HG02798 (cell line): ENCODE results near the gene KIDINS220.

Experiments used
- ATAC-seq: cut with Tn5 transposase; IDR thresholded peaks from one replicate; pipeline ENCODE4 v1.9.1; 2021; ENCODE audit warnings: mild to moderate bottlenecking; ENCODE audit not compliant: unreplicated experiment, poor library complexity

Gene KIDINS220

GRCh38 chr2:8710951-8711350 is 126.5 kb downstream of the KIDINS220 start:
- no peak for ATAC-seq

- ATAC-seq, result no peak
These were observed 127.8 kb downstream of the KIDINS220 start for GRCh38 chr2:8709611-8710010.

DNA sequence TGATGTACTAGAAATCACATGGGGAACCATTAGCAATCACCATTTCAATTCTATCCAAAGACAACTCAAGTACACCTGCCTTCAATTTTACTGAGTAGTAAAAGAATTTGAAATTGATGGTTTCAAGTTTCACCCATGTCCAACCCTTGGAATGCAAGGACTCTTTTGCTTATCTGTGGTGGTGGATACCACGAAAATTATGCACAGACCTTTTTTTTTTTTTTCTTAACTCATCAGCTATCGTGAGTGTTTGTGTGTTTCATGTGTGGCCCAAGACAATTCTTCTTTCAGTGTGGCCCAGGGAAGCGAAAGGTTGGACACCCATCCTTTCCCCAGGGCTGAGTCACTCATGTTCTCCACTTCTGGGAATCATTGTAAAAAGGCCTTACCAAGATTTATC is 132.5 kb downstream of the KIDINS220 start:
- ATAC-seq, result no peak

DNA sequence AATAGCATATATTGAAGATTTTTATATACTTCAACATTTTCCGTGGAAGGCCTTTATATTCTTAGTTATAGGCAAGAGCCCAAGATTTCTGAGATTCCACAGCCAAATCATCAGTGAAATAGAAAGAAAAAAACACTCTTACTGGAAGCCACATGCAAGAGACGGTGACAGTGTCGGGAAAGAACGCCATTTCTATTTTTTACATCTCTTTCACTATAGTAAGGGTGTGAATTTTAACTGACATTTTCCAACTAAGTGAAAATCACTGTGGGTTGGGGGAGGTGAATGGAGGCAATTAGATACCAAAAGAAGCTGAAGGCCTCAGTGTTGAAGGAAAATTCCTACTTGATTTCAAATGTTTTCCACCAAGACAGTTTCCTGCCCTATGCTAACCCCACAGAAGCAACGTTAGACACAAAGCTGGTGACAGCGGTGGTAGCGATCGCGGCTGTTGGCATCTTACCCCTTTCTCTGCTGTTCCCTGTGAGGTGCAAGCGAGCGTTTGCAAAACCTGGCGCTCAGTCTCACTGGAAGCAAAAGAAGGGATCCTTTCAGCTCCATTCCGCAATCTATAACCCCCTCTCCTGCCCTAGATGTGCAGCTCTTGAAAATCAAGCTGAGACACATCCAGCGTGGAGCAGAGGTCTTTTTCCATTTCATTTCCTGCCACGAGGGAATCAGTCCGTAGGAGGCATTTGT is 135.6 kb downstream of the KIDINS220 start:
- ATAC-seq, result no peak

GRCh38 chr2:8699839-8700238 is 137.6 kb downstream of the KIDINS220 start:
- ATAC-seq, result no peak

GRCh38 chr2:8697190-8697589 is 140.2 kb downstream of the KIDINS220 start:
- ATAC-seq, result no peak

DNA sequence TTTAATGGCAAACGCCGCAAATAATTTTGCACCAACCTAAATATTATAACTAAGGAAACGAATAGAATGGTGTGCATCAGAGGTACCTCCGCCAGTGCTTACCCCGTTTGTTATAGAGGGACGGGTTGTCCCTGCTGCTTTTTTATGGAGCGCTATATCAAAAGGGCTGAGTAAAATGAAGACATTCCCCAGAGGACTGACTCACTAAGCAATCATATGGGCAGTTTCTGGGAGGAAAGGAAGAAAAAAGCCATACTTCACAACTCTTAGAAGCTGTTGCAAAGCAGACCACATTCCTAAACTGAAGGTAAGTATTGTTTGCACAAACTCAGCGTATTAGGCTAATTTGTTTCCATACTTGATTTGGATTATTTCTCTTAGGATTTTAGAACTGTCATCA is 142.7 kb downstream of the KIDINS220 start:
- ATAC-seq, result no peak

DNA sequence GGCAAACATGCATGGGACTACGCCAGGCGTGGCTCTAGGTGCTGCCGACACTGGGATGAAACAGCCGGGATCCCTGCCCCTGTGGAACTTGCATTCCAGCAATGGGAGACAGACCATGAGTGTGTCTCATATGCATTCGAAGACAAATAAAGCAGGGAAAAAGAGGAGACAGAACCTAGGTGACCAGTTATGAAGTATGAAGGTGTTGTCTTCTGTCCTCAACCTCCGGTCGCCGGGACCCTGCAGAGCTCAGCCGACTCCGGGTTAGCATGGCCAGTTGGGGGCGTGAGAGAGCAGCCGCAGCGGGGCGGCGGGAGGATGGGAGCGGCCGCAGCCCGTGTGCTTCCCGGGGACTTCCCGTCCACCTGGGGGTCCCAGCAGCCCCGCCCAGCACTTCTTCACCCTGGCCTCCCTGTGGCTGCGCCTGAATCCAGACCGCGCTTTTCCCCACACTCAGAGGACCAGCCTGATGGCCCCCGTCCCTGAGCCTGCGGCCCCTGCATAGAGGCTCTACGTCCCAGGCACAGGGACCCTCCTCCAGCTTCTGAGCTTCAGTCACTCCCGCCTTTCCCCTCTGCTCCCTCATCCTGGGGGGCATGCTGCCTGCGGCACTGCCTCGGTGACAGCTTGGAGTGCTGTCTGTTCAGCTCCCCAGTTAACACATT is 144.1 kb downstream of the KIDINS220 start:
- no peak for ATAC-seq

GRCh38 chr2:8692783-8693156 is 144.6 kb downstream of the KIDINS220 start:
- no peak for ATAC-seq

DNA sequence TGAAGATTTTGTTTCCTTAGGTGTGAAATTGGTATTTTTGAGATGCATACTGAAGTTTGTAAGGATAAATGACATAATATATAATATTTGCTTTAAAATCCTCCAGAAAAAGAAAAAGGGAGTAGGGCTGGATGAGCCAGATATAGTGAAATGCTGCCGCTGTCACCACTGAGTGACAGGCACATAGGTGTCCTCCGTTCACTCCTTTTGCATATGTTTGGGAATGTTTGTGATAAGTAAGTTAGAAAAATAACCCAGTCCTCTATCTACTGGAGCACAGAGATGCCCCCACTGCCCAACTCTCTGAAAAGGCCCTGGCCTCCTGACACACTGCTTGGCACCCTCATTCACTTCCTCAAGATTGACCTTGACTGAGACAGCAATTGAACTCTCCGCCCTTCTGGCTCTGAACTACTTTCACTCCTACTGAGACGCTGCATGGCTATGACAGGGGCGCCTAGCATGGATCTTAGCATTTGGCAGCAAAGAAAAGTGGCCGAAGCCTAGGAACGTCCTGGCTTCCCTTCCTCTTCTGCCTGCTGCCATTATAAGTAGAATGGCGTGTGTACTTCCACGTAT is 145.5 kb downstream of the KIDINS220 start:
- ATAC-seq, result no peak

GRCh38 chr2:8685697-8686358 is 151.6 kb downstream of the KIDINS220 start:
- ATAC-seq, result peak; percentile 30

- ATAC-seq, result no peak
These were observed 152.3 kb downstream of the KIDINS220 start for GRCh38 chr2:8684878-8685696.

- no peak for ATAC-seq
These were observed 152.9 kb downstream of the KIDINS220 start for GRCh38 chr2:8684540-8684877.

DNA sequence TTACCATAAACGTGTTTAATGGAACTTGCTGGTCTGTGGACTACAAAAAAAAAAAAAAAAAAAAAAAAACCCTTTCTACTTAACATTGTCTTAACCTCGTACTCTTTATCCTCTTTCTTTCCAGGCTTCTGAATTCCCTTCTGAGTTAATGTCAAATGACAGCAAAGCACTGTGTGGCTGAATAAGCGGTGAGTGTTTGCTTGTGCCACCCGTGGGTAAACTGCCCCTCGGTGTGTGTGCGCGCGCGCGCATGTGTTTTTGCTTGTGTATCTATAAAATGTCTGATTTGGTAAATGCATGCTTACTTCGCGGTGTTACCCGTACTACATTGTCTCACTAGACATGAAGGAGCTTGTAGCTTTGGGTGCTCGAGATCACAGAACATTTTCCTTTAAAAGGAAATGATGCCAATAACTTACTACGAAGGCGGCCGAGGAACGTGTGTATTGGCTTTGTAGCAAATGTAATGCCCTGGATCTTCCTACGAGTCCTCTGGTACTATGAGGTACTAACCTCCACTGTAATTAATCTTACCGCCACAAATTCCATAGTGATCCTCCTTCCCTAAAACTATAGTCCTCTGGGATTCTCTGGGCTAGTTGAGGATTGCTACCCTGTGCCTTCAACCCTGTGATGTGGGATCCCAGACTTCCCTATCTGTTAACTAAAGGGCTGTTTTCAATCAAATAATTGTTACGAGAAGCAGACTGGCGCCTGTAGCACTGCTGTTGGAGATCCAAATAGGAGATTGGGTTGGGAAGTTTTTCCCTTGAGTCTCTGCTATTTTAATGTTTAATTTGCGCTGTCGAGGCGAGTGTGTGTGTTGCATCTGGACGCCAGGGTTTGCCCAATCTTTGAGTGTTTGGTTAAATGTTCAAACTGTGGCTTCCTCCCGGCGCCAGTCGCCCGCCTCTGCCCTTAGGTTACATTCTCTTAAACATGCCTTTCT is 154.4 kb downstream of the KIDINS220 start:
- ATAC-seq, result no peak

GRCh38 chr2:8681786-8682692 is 155.4 kb downstream of the KIDINS220 start, which contains the start of gene ID2:
ID2 (plus strand) TSS chr2:8682056; CDS start chr2:8682166, 110 bp downstream.
- ATAC-seq, result peak; percentile 77

- no peak for ATAC-seq
These were observed 156.3 kb downstream of the KIDINS220 start for GRCh38 chr2:8680822-8681760.
